T-helper 1 cell treated with Interleukin-12 subunit alpha and Interleukin-12 subunit beta and Interleukin-4 antibody, amounts not matched to agents 30 ng/mL and 1 ng/mL, for 36 hours (primary cell): Measurements from ENCODE around the gene PPP4R3A. TPM values are rescaled to one million over a fixed set of nuclear protein-coding genes. Genes with fewer than 3 reads are reported as not detected.
"Not testable (repeated sequence)": the region's sequence is repeated elsewhere in the genome, so short reads cannot be mapped to it uniquely, and the experiment has no call there.

Source experiments
- intact Hi-C: fragments of 100-400 bp; cut with micrococcal nuclease; formaldehyde crosslinking; loops from one replicate; pipeline ENCODE4 v1.15.1; 2024
- total RNA-seq: library from RNA; stranded (reverse); gene quantifications from 2 replicates; pipeline ENCODE4 v1.2.3, GENCODE V29; 2022

Gene PPP4R3A
- total RNA-seq, 1 donor from 2014 or later: 137 TPM

DNA sequence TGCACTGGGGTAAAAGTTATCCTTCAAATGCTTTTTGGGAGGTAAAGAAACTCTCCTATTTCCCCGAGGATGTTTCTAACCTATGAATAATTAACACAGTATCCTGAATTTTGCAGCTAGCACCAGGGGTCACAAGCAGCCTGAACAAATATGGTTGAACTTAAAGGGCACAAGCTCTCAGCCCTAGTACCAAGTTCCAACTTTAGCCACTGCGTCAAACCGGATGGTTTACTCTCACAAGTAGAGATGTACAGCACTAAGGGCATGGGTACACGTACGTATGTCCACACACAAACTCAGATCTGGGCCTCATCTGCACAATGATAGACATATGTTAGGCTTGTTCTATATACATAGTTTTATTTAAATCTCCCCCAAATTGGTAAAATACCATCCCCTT, 97.2 kb downstream of the PPP4R3A start:
- intact Hi-C loops: loop anchor here (10.0 kb wide), 1 partner anchor 1458 kb away; the partner anchor contains the start of genes EFCAB11 and TDP1

- intact Hi-C loops: loop anchor here (1.0 to 10.0 kb wide), 2 partner anchors 11 to 1456 kb away; partner anchors contain the start of genes EFCAB11 and TDP1
Observed at GRCh38 chr14:91410771-91411536, 99.2 kb downstream of the PPP4R3A start.

DNA sequence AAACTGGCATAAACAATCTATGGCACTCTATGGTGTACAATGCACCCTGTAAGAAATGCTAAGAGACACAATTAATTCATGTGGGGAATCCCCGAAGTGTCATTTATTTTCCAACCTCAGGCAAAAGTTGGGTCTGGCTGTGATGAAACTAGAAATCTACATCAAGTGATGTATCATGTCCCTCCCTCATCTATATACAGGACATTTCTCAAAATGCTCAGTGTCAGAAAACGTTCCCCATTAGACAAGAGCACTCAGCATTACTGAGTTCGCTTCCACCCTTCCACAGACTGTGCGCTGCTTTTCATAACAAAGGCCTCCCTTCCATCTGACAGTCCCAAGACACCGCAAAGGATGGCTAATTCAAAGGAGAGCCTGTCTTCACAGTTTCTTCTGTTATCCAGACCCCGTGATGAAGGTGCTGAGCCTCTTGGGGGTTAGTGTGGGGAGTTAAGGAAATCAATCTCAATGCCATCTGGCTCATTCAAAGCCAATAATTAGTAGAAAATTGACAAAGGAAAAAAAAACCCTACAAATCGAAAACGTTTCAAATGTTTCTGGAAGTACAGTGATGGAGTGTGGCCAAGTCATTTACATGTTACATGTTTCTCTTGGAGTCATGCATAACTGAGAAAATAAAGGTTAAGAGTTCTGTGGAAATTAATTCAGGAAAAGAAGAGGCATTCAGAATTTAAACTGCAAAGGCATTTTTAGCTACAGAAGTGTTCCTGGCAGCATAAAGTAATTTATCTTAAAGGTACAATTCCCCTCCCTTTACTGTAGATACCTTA, 100.0 kb downstream of the PPP4R3A start:
- intact Hi-C loops: loop anchor here (1.0 to 10.0 kb wide), 2 partner anchors 10 to 1455 kb away; partner anchors contain the start of genes EFCAB11 and TDP1

DNA sequence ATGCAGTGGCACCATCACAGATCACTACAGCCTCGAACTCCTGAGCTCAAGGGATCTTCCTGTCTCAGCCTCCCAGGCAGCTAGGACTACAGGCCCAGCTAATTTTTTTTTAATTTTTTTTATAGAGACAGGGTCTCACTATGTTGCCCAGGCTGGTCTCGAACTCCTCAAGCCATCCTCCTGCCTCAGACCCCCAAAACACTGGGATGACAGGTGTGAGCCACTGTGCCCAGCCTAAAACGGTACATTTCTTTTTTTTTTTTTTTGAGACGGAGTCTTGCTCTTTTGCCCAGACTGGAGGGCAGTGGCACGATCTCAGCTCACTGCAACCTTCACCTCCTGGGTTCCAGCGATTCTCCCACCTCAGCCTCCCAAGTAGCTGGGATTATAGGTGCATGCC, 100.9 kb downstream of the PPP4R3A start:
- intact Hi-C loops: not testable (repeated sequence)

Other genes with a start within 250 kb of the PPP4R3A start
- gene CCDC88C, start 92.5 kb downstream of the PPP4R3A start, total RNA-seq: 189 and 196 TPM in 2 replicates
- 13.3 and 14.9 TPM in 2 replicates for gene CATSPERB, start 221.8 kb upstream of the PPP4R3A start, total RNA-seq